SIG-M5 treated with dmso at 0.1 percent for 504 hours (cell line): ENCODE data around the gene CCDC93.

Experiments used
- DNase-seq: peaks from one replicate; lab custom pipeline; 2025; ENCODE audit not compliant: unreplicated experiment; lab: John Stamatoyannopoulos, UW

The CCDC93 gene

GRCh38 chr2:117921520-117921919 is 92.3 kb downstream of the CCDC93 start:
- no peak for DNase-seq

GRCh38 chr2:117918608-117919007 is 95.3 kb downstream of the CCDC93 start:
- no peak for DNase-seq

- DNase-seq, result peak; percentile 10
These were observed 96.5 kb downstream of the CCDC93 start for GRCh38 chr2:117917223-117917917.

GRCh38 chr2:117902933-117903332 is 110.9 kb downstream of the CCDC93 start:
- DNase-seq, result no peak

- no peak for DNase-seq
These were observed 125.0 kb downstream of the CCDC93 start for GRCh38 chr2:117888897-117889296.

- no peak for DNase-seq
These were observed 128.6 kb downstream of the CCDC93 start for GRCh38 chr2:117885308-117885707.

- no peak for DNase-seq
These were observed 134.9 kb downstream of the CCDC93 start for GRCh38 chr2:117879003-117879402.

GRCh38 chr2:117875786-117876185 is 138.1 kb downstream of the CCDC93 start:
- DNase-seq, result peak; percentile 40
